ENCODE data around the gene APBB2.
"Not testable (repeated sequence)": the region's sequence is repeated elsewhere in the genome, so short reads cannot be mapped to it uniquely, and the experiment has no call there.

APBB2 gene

GRCh38 chr4:41006141-41006540 lies 208.2 kb downstream of the APBB2 start:
- no peak for DNase-seq

GRCh38 chr4:41002309-41002708 lies 212.0 kb downstream of the APBB2 start:
- no peak for DNase-seq

GRCh38 chr4:41000356-41000755 lies 214.0 kb downstream of the APBB2 start:
- no peak for DNase-seq

DNA sequence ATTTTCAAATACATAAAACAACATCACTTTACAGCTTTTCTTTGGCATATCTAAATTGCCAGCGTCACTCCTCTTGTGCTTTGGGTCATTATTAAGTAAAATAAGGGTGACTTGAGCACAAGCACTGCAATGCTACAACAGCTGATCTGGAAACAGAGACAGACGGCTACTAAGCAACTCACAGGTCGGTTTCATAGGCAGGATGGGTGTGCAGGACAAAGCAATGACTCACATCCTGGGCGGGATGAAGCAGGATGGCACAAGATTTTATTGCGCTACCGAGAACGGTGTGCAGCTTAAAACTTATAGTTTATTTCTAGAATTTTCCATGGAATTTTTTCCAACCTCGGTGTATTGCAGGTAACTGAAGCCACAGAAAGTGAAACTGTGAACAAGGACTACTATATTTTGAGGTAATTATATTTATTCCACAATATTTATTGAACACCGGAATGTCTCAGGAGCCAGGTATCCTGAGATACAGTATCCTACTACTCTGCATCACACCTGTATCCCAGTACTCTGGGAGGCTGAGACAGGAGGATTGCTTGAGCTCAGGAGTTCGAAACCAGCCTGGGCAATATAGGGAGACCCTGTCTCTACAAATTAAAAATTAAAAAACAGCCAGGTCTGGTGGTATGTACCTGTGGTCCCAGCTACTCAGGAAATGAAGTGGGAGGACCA lies 215.5 kb downstream of the APBB2 start:
- DNase-seq = no peak

DNA sequence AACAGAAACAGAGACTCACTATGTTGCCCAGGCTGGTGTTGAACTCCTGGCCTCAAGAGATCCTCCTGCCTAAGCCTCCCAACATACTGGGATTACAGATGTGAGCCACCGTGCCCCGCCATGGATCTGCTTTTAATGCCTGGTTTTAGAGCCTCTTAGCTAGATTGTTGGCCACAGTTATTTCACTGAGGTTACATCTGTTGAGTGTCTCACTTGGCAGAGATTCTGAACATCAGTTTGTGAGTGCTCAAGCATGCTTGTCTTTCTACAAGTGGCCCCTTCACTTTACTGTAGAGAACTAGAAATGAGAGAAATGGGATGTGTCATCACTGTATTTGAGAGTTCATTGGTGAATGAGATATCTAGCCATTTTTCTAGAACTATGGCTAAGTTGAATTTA lies 218.5 kb downstream of the APBB2 start:
- DNase-seq = no peak

DNA sequence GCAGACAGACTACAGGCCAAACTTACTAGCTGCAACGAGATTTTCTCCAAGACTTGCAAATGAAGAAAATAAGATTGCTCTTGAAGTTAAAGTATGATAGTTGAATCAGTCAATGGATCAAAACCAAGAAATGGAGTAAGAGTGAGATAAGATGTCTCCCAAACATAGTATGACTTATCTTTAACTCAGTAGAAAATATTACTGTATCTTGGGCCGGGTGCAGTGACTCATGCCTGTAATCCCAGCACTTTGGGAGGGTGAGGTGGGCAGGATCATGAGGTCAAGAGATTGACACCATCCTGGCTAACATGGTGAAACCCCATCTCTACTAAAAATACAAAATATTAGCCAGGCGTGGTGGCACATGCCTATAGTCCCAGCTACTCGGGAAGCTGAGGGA lies 220.0 kb downstream of the APBB2 start:
- DNase-seq = not testable (repeated sequence)

- not testable (repeated sequence) for DNase-seq
These were observed 221.0 kb downstream of the APBB2 start for GRCh38 chr4:40993296-40993693.

DNA sequence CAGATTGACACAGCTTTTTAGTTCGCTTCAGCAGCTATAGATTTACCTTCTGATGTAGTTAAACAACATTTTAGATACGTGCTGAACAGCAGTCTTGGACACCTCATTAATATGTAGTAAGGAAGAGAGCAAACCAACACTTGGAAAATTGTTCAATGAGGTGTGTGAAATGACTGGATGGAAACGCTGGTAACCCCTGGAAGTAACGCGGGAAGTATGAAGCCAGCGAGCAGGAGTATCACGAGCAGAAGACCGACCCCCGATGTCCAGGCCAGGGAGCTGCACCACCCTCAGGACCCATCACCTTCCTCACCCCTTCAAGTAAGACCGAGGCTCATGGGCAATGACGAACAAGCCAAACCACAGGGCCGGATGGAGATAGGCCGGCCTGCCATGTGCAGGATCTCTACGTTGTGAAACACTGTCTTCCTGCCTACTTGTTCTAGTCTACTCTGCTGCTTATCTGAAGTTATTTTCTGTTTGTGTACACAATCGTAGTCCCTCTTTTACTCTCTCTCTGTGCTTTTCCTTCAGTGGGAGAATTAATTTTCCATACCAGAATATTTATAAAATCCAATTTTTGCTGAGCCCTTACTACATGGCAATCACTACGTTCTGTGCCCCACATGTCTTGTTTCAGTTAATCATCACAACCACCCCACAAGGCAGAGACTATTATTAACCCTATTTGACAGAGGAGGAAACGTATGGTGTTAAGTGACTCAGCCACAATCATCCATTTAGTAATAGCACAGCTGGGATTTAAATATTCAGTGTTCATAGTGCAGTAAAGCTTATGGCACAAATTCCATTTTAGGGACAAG lies 221.7 kb downstream of the APBB2 start:
- DNase-seq = no peak

- DNase-seq = no peak
These were observed 222.4 kb downstream of the APBB2 start for GRCh38 chr4:40991908-40992307.

DNA sequence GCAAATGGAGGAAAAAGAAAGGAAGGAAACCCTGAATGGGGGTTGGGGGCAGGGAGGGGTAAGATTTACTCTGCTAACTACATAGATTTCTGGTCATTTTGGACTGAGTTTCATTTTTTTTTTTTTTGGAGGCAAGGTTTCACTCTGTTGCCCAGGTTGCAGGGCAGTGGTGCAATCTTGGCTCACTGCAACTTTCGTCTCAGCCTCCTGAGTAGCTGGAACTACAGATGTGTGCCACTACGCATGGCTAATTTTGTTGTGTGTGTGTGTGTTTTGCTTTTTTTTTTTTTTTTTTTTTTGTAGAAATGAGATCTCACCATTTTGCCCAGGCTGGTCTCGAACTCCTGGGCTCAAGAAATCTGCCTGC lies 223.5 kb downstream of the APBB2 start:
- no peak for DNase-seq

GRCh38 chr4:40990236-40990898 lies 224.0 kb downstream of the APBB2 start:
- no peak for DNase-seq

GRCh38 chr4:40987151-40987550 lies 227.2 kb downstream of the APBB2 start:
- no peak for DNase-seq

- DNase-seq = no peak
These were observed 228.0 kb downstream of the APBB2 start for GRCh38 chr4:40986375-40986774.

DNA sequence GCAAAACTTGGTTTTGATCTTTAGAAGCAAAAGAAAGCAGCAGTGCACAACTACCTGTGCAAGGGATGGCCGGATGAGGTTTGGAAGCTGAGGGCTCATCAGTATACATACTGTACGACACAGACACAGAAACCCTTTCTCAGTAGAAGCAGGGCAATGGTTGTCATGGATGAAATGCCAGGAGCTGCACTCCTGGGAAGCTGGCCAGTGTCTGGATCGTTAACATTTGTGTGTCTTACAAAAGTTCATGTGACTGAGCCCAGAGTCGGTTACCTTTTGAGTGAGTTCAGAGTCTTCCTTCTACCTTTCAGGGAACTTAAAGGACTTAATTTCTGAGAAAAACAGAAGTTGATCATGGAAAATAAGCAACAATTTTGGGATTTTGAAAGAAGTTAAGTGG lies 230.3 kb downstream of the APBB2 start:
- no peak for DNase-seq

GRCh38 chr4:40980318-40980883 lies 233.9 kb downstream of the APBB2 start:
- no peak for DNase-seq

DNA sequence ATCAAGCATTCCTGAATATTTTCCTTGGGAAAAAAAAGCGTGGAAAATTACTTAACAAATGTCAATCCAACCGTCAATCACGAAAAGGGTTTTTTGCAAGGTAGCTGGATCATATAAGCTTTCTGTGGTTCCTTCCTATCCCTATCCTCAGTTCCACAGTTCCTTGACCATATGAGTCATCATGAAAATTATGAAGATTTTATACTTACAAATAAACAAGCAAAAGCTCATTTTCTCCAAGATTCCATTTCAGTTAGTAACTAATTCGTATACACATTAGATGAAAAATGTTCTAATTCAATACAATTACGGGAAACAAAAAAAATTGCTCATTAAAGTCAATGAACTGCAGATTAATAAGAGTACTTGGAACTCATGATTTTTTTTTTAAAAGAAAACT lies 235.8 kb downstream of the APBB2 start:
- no peak for DNase-seq

GRCh38 chr4:40976343-40976742 lies 238.0 kb downstream of the APBB2 start:
- no peak for DNase-seq

DNA sequence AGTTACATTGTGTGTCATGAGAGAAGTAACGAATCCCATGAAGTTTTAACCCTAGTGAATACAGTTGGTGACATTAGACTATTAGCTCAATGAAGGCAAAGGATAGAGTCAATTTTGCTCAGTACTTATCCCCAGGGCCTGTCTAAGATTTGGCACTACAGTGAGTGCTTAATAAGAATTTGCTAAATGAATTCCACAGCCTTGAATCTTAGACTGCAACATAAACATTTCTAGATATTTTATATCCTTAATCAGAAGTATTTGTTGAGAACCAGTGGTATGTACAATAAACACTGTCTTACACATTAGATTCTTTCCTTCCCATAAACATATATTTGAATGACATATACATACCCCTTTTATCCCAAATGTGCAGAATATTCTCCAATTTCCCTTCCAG lies 241.6 kb downstream of the APBB2 start:
- no peak for DNase-seq

DNA sequence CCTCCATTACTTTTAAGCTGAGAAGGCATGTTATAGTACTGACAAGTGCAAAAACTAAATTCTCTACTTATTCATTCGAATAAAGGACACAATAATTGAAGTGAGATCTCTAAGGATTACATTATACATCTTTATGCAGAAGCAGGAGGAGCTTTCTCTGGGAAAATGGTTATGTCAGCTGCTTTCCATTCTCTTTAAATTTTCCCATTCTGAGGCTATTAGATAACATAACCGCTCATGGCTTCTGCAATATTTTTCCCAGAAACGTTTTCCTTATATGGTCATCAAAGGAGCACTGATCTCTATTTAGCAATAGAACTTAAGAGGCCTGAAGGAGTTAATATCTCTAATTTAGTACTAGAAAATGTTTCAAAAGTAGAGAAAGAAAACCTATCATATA lies 243.0 kb downstream of the APBB2 start:
- DNase-seq = no peak

GRCh38 chr4:40969501-40969900 lies 244.8 kb downstream of the APBB2 start:
- DNase-seq = no peak

DNA sequence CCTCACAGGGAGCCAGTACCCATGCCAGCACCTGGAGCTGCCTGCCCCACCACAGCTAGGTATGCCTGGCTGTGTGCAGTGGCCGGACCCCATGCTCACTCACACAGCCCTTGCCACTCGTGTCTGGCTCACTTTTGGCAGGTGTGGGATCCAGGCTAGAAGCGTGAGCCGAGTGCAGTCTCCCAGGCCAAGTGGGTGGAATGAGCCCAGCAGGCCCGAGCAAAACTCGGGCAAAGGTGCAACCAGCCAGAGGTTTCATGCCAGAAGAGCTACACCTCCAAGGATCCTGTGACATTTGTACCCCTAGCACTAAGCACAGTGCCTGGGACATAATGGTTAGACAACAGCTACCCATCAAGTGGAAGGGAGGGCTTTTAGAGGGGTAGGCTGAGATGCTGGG lies 246.8 kb downstream of the APBB2 start:
- no peak for DNase-seq

DNA sequence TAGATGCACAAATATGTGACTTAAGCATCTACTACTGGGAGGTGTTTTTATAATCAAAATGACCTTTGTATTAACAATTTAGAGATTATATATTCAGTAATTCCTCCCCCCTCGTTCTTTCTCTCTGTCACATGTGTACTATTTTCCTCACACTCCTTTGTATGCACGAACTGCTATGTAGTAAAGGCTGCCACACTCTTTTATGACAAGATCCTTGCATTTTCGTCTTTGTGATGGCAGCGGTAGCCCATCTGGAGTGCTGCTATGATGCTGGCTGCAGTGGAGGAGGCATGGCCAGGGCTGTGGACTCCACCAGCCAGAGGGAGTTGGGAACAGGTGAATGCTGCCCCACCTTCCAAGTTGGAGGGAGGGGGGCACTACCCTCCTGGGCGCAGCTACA lies 248.3 kb downstream of the APBB2 start:
- no peak for DNase-seq

- no peak for DNase-seq
These were observed 250.4 kb downstream of the APBB2 start for GRCh38 chr4:40963897-40964478.
